Measurements from ENCODE around the gene TRPM3. TPM values are rescaled to one million over a fixed set of nuclear protein-coding genes. Genes with fewer than 3 reads are reported as not detected.

TRPM3 gene
- total RNA-seq, 1 donor from 2014 or later, result not detected

DNA sequence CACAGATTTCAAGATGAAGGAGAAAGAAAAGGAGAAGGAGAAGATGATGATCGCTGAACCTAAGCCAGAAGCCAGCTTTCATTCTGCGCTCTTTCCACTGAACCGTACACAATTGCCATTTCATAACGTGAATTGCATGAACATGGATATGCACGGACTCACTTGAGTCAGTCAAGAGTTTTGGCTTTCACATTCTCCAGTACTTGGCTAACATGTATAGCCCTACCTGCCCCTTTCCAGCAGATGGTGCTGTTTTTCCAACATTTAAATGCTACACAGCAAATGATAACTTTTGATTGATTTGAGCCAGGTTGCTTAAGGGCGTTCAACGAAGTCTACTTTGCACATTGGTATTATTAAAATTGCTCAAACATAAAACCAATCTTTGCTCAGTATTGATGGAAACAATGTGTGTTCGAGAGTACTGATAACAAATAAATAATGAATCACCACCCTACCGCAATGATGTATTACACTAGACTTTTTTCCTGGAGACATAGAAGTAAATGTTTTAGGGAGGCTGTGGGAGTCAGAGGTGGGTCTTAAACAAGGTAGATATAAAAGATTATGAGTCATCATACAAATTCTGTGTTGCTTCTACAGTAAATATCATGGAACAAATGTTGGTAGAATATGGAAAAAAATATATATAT lies 196.4 kb downstream of the TRPM3 start:
- no peaks in the 10 kb centered on the region for H3K9me3 Mint-ChIP-seq
- H3K36me3 Mint-ChIP-seq (ENCODE audit: low read depth), result no peaks in the 10 kb centered on the region
- H3K27ac Mint-ChIP-seq, result no peak overlapping the region
- intact Hi-C loops (cut with micrococcal nuclease), result loop anchor here (10.0 kb wide), 1 partner anchor 320 kb away; no protein-coding TSS in a partner anchor
- no peak for DNase-seq (ENCODE audit: low spot score)
- no peaks in the 10 kb centered on the region for H3K27me3 Mint-ChIP-seq (ENCODE audit: low read depth)
- no peak overlapping the region for H3K4me3 Mint-ChIP-seq (ENCODE audit: low read depth)
- H3K4me1 Mint-ChIP-seq (ENCODE audit: low read depth), result no peaks in the 10 kb centered on the region

DNA sequence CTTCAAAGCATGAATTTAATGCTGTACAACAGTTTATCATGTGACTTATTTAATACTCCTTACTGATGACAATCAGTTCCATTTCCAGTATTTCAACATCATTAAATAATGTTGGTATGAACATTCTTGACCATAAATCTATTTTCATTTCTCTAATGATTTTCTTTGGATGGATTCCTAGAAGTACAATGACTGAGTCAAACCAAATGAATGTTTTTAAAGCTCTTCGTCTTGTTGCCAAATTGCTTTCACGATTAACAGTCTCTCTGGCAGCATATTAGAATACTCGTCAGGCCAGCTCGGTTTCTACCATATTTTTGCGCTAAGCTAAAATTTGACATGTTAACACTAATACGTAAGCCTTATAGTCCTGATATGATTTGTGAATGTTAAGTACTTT lies 197.0 kb downstream of the TRPM3 start:
- Mint-ChIP-seq H3K27ac (no peak overlapping the region), H3K36me3 (ENCODE audit: low read depth) (no peaks in the 10 kb centered on the region), H3K9me3 (no peaks in the 10 kb centered on the region), H3K27me3 (ENCODE audit: low read depth) (no peaks in the 10 kb centered on the region), H3K4me1 (ENCODE audit: low read depth) (no peaks in the 10 kb centered on the region), H3K4me3 (ENCODE audit: low read depth) (no peak overlapping the region)
- no peak for DNase-seq (ENCODE audit: low spot score)
- intact Hi-C loops (cut with micrococcal nuclease), result loop anchor here (10.0 kb wide), 1 partner anchor 320 kb away; no protein-coding TSS in a partner anchor

DNA sequence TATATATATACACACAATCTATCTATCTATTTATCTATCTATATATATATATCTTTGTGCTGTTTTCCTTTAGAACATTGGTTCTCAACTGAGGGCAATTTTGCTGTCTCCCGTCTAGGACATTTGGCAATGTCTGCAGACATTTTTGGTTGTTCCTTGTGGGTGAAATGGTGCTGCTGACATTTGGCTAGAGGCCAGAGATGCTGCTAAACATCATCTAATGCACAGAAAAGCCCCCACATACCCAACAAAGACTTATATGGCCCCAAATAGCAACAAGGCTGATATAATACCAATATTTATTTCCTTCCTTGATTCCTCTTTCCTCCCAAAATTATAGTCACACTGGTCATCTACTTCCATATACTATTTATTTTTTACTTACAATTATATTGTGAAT lies 197.5 kb downstream of the TRPM3 start:
- no peaks in the 10 kb centered on the region for H3K4me1 Mint-ChIP-seq (ENCODE audit: low read depth)
- DNase-seq (ENCODE audit: low spot score), result no peak
- H3K27ac Mint-ChIP-seq, result no peak overlapping the region
- H3K9me3 Mint-ChIP-seq, result no peaks in the 10 kb centered on the region
- no peaks in the 10 kb centered on the region for H3K27me3 Mint-ChIP-seq (ENCODE audit: low read depth)
- intact Hi-C loops (cut with micrococcal nuclease), result loop anchor here (10.0 kb wide), 1 partner anchor 321 kb away; no protein-coding TSS in a partner anchor
- H3K36me3 Mint-ChIP-seq (ENCODE audit: low read depth), result no peaks in the 10 kb centered on the region
- no peak overlapping the region for H3K4me3 Mint-ChIP-seq (ENCODE audit: low read depth)

DNA sequence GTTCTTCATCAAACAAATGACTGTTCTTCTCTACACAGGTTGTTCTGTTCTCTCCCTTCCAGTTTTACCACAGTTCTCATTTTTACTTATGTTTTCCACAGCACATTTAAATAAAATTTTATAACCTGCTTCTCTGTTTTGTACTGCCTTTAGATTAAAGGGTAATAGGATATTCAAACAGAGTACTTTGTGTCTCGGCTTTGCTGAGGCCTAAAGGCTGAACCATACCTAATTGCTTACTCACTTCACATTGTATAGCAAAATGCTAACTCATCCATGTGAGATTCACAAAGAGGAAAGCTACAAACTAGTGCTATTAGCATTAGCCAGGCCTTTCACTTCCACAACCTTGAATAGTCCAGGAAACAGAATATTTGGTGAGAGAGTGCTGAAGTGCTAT lies 200.3 kb downstream of the TRPM3 start:
- Mint-ChIP-seq H3K27me3 (ENCODE audit: low read depth) (no peaks in the 10 kb centered on the region), H3K27ac (no peak overlapping the region), H3K4me3 (ENCODE audit: low read depth) (no peak overlapping the region), H3K36me3 (ENCODE audit: low read depth) (no peaks in the 10 kb centered on the region), H3K9me3 (no peaks in the 10 kb centered on the region), H3K4me1 (ENCODE audit: low read depth) (no peaks in the 10 kb centered on the region)
- DNase-seq (ENCODE audit: low spot score), result no peak
- intact Hi-C loops (cut with micrococcal nuclease), result loop anchor here (10.0 kb wide), 1 partner anchor 324 kb away; no protein-coding TSS in a partner anchor

DNA sequence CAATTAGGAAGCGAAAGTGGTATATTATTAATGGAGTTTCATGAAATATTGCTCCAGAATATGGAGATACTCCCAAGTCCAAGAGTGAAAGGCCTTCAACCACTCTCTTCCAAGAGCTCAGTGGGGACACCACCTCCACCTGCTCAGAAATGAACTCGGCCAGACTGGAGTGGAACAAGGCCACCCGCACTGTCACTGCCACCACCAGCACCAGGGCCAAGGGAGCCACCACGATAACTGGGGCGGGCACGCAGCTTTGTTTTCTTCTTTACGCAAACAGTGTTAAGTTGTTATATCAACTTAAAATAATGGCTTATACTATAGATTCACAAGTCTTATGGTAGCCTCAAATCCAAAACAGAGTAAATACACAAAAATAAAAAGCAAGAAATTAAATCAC lies 204.1 kb downstream of the TRPM3 start:
- Mint-ChIP-seq H3K27me3 (ENCODE audit: low read depth) (no peaks in the 10 kb centered on the region), H3K9me3 (no peaks in the 10 kb centered on the region), H3K27ac (no peak overlapping the region), H3K36me3 (ENCODE audit: low read depth) (no peaks in the 10 kb centered on the region), H3K4me3 (ENCODE audit: low read depth) (no peak overlapping the region), H3K4me1 (ENCODE audit: low read depth) (no peaks in the 10 kb centered on the region)
- intact Hi-C loops (cut with micrococcal nuclease), result no loop called here
- DNase-seq (ENCODE audit: low spot score), result no peak

DNA sequence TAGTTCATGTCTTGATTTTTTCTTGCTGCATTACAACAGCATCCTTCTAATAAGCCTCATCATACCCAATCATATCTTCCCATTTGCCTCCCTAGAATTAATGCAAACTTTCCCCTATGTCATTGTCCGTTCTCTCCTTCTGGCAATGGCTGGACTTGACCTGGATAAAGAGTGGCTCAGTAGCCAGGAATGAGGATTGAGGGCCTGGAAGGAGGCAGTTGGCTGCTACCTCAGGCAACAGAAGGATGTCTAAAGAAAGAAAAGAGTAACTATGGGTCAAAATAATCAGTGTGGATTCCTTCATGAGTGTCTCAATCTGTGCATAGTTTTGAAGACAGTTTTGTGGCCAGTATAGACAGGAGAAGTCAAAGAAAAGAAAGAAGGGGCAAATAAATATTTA lies 209.6 kb downstream of the TRPM3 start:
- Mint-ChIP-seq H3K27ac (no peak overlapping the region), H3K27me3 (ENCODE audit: low read depth) (peaks cover 2% of the 10 kb centered on the region), H3K4me1 (ENCODE audit: low read depth) (no peaks in the 10 kb centered on the region), H3K36me3 (ENCODE audit: low read depth) (no peaks in the 10 kb centered on the region), H3K4me3 (ENCODE audit: low read depth) (no peak overlapping the region), H3K9me3 (no peaks in the 10 kb centered on the region)
- intact Hi-C loops (cut with micrococcal nuclease), result no loop called here
- DNase-seq (ENCODE audit: low spot score), result no peak

DNA sequence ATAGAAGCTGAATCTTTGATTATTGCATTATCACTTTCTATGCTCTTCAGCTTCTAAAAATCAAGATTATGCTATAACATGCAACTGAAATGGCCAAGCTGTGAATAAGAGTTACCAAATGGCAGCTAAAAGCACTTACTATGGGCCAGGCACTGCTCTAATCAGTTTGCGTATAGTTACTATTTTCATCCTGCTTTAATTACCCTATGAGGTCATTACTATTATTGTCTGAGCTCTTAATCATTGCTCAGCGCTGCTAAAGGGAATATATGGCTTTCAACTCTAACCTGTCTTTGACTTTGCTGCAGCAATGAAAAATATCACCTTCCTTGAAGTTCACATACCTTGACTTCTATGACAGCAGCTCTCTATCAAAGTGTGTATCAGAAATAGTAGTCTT lies 210.8 kb downstream of the TRPM3 start:
- H3K4me1 Mint-ChIP-seq (ENCODE audit: low read depth), result no peaks in the 10 kb centered on the region
- no peak overlapping the region for H3K27ac Mint-ChIP-seq
- no peaks in the 10 kb centered on the region for H3K36me3 Mint-ChIP-seq (ENCODE audit: low read depth)
- peaks cover 2% of the 10 kb centered on the region for H3K27me3 Mint-ChIP-seq (ENCODE audit: low read depth)
- no peak for DNase-seq (ENCODE audit: low spot score)
- intact Hi-C loops (cut with micrococcal nuclease), result no loop called here
- H3K4me3 Mint-ChIP-seq (ENCODE audit: low read depth), result no peak overlapping the region
- H3K9me3 Mint-ChIP-seq, result no peaks in the 10 kb centered on the region

DNA sequence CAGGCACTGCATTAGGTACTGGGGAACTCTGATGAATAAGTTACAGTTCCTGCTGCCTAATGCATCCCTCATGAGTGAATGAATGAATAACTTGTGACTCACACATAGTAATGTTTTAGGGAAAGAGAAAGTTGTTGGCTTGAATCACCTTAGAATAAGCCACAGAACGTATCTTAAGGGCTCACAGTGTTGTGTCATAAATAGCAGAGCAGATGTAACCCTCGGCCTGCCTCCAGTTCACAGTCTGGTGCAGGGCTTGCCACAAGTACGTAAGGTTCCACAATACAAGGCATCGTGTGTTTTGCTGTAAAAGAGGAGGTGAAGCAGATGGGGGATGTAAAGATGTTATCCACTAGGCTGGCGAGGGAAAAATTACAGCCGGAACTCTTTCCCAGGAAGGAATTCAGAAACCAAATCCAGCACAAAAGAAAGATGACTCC lies 218.7 kb downstream of the TRPM3 start:
- Mint-ChIP-seq H3K27me3 (ENCODE audit: low read depth) (no peaks in the 10 kb centered on the region), H3K4me1 (ENCODE audit: low read depth) (no peaks in the 10 kb centered on the region), H3K27ac (no peak overlapping the region), H3K4me3 (ENCODE audit: low read depth) (no peak overlapping the region), H3K9me3 (no peaks in the 10 kb centered on the region), H3K36me3 (ENCODE audit: low read depth) (no peaks in the 10 kb centered on the region)
- no peak for DNase-seq (ENCODE audit: low spot score)
- intact Hi-C loops (cut with micrococcal nuclease), result no loop called here

DNA sequence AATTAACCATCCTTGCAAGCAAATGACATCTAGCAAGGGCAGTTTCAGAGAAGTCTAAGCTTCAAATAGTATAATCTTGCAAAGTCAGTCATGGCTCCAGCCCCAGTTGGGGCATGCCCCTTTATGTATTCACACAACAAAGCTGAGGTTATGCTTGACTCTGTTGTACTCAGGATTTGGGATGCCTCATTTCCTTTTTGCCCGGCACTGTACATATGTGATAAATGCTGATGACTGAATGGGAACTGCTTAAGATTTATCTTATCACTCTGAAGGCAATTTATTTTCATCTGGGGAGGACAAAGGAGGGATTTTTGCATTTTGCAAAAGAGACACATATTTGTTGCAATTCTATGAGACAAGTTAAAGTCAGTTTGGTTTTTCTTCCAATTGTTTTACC lies 219.2 kb downstream of the TRPM3 start:
- H3K9me3 Mint-ChIP-seq, result no peaks in the 10 kb centered on the region
- no peak overlapping the region for H3K27ac Mint-ChIP-seq
- DNase-seq (ENCODE audit: low spot score), result no peak
- H3K27me3 Mint-ChIP-seq (ENCODE audit: low read depth), result no peaks in the 10 kb centered on the region
- intact Hi-C loops (cut with micrococcal nuclease), result no loop called here
- no peak overlapping the region for H3K4me3 Mint-ChIP-seq (ENCODE audit: low read depth)
- no peaks in the 10 kb centered on the region for H3K36me3 Mint-ChIP-seq (ENCODE audit: low read depth)
- no peaks in the 10 kb centered on the region for H3K4me1 Mint-ChIP-seq (ENCODE audit: low read depth)

DNA sequence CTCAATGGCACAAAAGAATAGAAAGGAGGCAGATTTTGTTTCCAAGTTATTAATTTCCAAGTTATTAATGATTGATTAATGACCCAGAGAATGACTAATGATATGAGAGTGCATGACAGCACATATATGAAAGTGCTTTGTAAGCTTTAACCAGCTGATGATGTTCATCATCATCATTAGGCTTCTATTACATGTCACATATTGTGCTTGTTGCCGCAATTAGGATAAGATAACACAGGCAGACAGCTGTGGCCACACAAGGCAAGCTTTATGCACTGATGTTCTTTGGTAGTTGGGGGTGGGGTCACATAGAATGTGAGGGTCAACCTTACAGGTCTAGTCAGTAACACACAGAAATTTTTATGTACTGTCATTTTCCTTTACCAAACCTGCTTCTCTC lies 219.7 kb downstream of the TRPM3 start:
- no peak for DNase-seq (ENCODE audit: low spot score)
- no peaks in the 10 kb centered on the region for H3K27me3 Mint-ChIP-seq (ENCODE audit: low read depth)
- H3K27ac Mint-ChIP-seq, result no peak overlapping the region
- H3K4me3 Mint-ChIP-seq (ENCODE audit: low read depth), result no peak overlapping the region
- H3K36me3 Mint-ChIP-seq (ENCODE audit: low read depth), result no peaks in the 10 kb centered on the region
- H3K9me3 Mint-ChIP-seq, result no peaks in the 10 kb centered on the region
- H3K4me1 Mint-ChIP-seq (ENCODE audit: low read depth), result no peaks in the 10 kb centered on the region
- intact Hi-C loops (cut with micrococcal nuclease), result no loop called here

DNA sequence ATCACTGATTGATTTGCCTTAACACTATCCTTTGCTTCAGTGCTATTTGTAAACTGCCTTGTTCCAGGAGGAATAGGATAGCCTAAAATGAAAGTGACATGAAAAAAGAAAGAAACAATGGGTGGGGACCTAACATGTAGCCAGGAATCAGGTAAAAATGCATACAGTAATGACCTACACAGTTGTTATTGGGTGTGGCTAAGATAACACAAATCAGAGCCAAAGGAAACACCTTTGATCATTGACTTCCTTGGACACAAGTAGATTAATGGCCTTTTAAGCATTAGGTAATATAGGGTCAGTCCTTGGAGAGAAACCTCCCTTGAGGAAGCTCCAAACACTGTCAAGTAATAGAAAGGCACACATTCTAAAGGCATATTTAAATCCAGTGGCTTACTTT lies 220.4 kb downstream of the TRPM3 start:
- intact Hi-C loops (cut with micrococcal nuclease), result no loop called here
- DNase-seq (ENCODE audit: low spot score), result no peak
- no peak overlapping the region for H3K27ac Mint-ChIP-seq
- H3K27me3 Mint-ChIP-seq (ENCODE audit: low read depth), result no peaks in the 10 kb centered on the region
- no peaks in the 10 kb centered on the region for H3K36me3 Mint-ChIP-seq (ENCODE audit: low read depth)
- H3K4me3 Mint-ChIP-seq (ENCODE audit: low read depth), result no peak overlapping the region
- H3K4me1 Mint-ChIP-seq (ENCODE audit: low read depth), result no peaks in the 10 kb centered on the region
- H3K9me3 Mint-ChIP-seq, result no peaks in the 10 kb centered on the region

DNA sequence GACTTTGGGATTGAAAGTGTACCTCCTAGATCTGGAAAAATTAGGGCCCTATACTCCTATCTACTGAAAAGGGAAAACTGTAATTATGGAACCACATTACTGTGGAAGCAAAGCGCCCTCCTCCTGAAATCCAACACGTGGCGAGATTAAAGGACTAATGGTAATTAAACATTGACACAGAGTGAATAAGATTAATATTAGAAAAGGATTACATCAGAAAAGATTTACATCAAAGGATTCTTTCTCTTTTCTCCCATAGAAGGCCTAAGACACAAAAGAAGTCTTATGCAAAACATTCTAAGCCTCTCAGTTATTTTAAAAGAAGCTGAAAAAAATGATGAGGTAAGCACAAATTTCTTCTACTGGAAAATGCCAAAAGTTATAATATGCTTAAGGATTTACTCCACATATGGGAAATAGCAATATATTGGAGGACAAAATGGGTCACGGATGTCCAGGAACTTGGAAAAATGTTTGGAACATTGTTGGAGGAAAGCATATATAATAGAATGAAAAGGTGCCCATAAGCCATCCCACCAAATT lies 227.8 kb downstream of the TRPM3 start:
- intact Hi-C loops (cut with micrococcal nuclease), result no loop called here
- H3K27ac Mint-ChIP-seq, result no peak overlapping the region
- no peaks in the 10 kb centered on the region for H3K4me1 Mint-ChIP-seq (ENCODE audit: low read depth)
- DNase-seq (ENCODE audit: low spot score), result no peak
- H3K4me3 Mint-ChIP-seq (ENCODE audit: low read depth), result no peak overlapping the region
- no peaks in the 10 kb centered on the region for H3K9me3 Mint-ChIP-seq
- H3K36me3 Mint-ChIP-seq (ENCODE audit: low read depth), result no peaks in the 10 kb centered on the region
- H3K27me3 Mint-ChIP-seq (ENCODE audit: low read depth), result no peaks in the 10 kb centered on the region

DNA sequence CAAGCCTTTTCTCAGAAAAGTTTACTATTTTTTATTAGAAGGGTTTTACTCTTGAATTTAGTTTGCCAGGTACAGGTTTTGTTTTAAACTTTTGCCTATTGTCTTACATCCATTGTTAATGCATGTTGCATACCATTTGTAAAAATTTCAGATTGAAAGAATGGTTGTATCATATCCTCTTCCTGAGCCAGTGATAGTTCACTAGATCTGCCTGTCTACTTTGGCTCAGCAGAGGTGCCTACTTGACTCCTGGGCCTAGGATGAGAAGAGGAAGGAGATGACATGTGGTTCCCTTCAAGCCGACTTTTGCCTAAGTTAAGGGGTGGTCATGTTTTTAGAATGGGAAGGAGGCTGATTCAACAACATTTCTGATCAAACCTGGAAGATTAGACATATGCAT lies 232.9 kb downstream of the TRPM3 start:
- H3K4me3 Mint-ChIP-seq (ENCODE audit: low read depth), result no peak overlapping the region
- intact Hi-C loops (cut with micrococcal nuclease), result no loop called here
- H3K9me3 Mint-ChIP-seq, result no peaks in the 10 kb centered on the region
- H3K4me1 Mint-ChIP-seq (ENCODE audit: low read depth), result no peaks in the 10 kb centered on the region
- no peak overlapping the region for H3K27ac Mint-ChIP-seq
- no peak for DNase-seq (ENCODE audit: low spot score)
- no peaks in the 10 kb centered on the region for H3K36me3 Mint-ChIP-seq (ENCODE audit: low read depth)
- H3K27me3 Mint-ChIP-seq (ENCODE audit: low read depth), result no peaks in the 10 kb centered on the region

All from activated T-helper 2 cell treated with anti-CD3 and anti-CD28 coated beads, Interferon-gamma antibody, Interleukin-2, Interleukin-4, amounts not matched to agents 10 μg/mL and 5 μg/mL and 100 μg/mL, durations not matched to agents 14 hours and 24 hours and 36 hours (primary cell).